GM18868 (cell line): Measurements from ENCODE around the gene NEK6.

ENCODE experiments used
- ATAC-seq: cut with Tn5 transposase; IDR thresholded peaks from one replicate; pipeline ENCODE4 v1.9.1; 2021; ENCODE audit warnings: mild to moderate bottlenecking, moderate library complexity; ENCODE audit not compliant: unreplicated experiment

Gene NEK6

GRCh38 chr9:124257844-124258606, at the start of gene NEK6:
Gene NEK6 (plus strand): TSS chr9:124257949. CDS start chr9:124301965, 44,016 bp downstream.
- ATAC-seq: peak; percentile 27

- ATAC-seq: peak; percentile 36
These were observed 49.2 kb upstream of the NEK6 start for GRCh38 chr9:124208571-124208970.

- ATAC-seq: no peak
These were observed 48.5 kb upstream of the NEK6 start for GRCh38 chr9:124209279-124209678.

GRCh38 chr9:124209774-124210173, 48.0 kb upstream of the NEK6 start:
- ATAC-seq: no peak

GRCh38 chr9:124210697-124211096, 47.1 kb upstream of the NEK6 start:
- peak; percentile 80 for ATAC-seq

- no peak for ATAC-seq
These were observed 45.2 kb upstream of the NEK6 start for GRCh38 chr9:124212381-124213050.

- ATAC-seq: no peak
These were observed 44.4 kb upstream of the NEK6 start for GRCh38 chr9:124213396-124213795.

GRCh38 chr9:124214116-124214515, 43.6 kb upstream of the NEK6 start:
- ATAC-seq: no peak

GRCh38 chr9:124214596-124215367, 43.0 kb upstream of the NEK6 start:
- no peak for ATAC-seq

- ATAC-seq: no peak
These were observed 42.3 kb upstream of the NEK6 start for GRCh38 chr9:124215368-124215910.

GRCh38 chr9:124215956-124216355, 41.8 kb upstream of the NEK6 start:
- ATAC-seq: no peak

- peak; percentile 23 for ATAC-seq
These were observed 41.1 kb upstream of the NEK6 start for GRCh38 chr9:124216474-124217176.

GRCh38 chr9:124217836-124218437, 39.8 kb upstream of the NEK6 start:
- ATAC-seq: peak; percentile 26

- peak; percentile 66 for ATAC-seq
These were observed 39.2 kb upstream of the NEK6 start for GRCh38 chr9:124218438-124218982.

- peak; percentile 22 for ATAC-seq
These were observed 38.7 kb upstream of the NEK6 start for GRCh38 chr9:124218987-124219461.

- ATAC-seq: no peak
These were observed 36.8 kb upstream of the NEK6 start for GRCh38 chr9:124220946-124221451.

GRCh38 chr9:124221676-124222075, 36.1 kb upstream of the NEK6 start:
- no peak for ATAC-seq

GRCh38 chr9:124222109-124222508, 35.6 kb upstream of the NEK6 start:
- ATAC-seq: no peak

GRCh38 chr9:124222918-124223720, 34.6 kb upstream of the NEK6 start:
- no peak for ATAC-seq
